Right renal pelvis (tissue), 4 donors: Measurements from ENCODE around the gene MPO. TPM values are rescaled to one million over a fixed set of nuclear protein-coding genes. Genes with fewer than 3 reads are reported as not detected.

Source experiments
- DNase-seq, 4 donors: peaks; one replicate each; pipeline ENCODE4 v3.0.0-alpha.2; 2013; ENCODE audit warnings: low read depth in 4 of 4, low spot score in 3 of 4, missing footprints in 1 of 4
- polyA plus RNA-seq, 4 donors: library from polyadenylated mRNA; unstranded; fragments of 120-200 nt; gene quantifications; one replicate each; pipeline ENCODE4 v1.2.1, GENCODE V29; 2013; ENCODE audit not compliant: insufficient read length in 4 of 4

MPO gene
- polyA plus RNA-seq, 4 donors = 1.9 to 6.6 (median 4.9) TPM

DNA sequence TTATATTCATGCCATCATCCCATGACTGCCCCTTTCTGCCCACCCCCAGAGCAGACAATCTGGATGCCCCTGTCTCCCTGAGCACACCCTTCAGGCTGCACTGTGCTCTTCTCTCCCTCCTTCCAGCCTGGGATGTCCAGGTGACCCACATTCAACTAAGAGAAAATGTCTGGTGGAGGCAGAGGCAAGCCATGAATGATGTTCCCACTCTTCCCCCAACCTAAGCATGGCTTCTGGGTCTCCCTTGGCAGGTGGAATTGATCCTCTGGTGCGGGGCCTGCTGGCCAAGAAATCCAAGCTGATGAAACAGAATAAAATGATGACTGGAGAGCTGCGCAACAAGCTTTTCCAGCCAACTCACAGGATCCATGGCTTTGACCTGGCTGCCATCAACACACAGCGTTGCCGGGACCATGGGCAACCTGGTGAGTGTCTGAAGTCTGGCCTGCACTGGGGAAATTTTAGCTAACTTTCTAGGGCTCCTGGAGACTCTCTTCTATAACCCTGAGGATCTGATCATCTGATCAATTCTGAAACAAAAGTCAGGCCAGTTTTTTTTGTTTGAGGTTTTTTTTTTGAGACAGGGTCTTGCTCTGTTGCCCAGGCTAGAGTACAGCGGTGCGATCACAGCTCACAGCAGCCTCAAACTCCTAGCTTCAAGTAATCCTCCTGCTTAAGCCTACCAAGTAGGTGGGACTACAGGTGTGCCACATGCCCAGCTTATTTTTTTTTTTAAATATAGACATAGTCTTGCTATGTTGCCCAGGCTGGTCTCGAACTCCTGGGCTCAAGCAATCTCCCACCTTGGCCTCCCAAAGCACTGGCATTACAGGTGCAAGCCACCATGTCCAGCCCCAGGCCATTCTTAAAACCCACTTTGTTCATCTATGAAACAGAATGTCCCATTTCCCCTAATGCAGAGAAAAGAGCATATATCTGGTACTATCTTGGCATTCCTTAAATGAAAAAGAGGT is 14.5 kb downstream of the MPO start:
- DNase-seq = no peak

DNA sequence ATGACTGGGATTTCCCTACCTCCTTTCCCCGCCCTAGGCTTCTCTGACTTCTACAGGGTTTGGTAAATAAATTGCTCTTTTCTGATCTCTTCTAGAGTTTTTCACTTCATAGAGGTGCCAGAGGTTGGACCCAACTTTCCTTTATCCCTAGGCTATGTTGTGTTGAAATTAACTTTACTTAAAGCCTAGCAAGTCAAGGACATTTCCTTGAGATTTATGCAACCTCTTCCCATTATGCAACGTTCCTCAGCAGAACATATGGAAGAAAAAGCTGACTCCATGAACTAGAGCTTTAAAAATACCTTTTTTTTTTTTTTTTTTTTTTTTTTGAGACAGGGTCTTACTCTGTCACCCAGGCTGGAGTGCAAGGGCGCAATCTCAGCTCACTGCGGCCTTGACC is 15.5 kb downstream of the MPO start:
- DNase-seq = no peak

DNA sequence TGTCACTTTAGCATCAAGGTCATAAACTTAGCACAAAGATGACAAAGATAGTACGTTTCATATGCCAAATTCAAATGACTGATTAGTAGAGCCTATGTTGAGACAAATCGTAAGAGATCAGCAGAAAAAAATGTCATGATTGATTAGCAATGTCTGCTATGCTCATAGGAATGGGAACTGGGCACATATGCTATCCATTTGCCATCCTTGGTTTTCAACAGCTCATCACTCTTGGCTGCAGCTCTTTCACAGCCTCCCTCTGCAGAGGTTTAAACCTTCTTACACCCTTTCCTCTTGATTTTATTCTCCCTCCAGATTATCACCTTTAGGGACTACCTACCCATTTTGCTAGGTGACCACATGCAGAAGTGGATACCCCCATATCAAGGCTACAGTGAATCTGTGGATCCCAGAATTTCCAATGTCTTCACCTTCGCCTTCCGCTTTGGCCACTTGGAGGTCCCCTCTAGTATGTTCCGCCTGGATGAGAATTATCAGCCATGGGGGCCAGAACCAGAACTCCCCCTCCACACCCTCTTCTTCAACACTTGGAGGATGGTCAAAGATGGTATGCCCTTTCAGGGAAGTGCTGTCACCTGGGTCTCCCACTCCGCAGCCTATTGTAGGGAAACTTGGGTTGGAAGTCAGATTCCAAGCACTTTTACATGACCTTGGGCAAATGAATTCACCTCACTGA is 16.2 kb downstream of the MPO start:
- no peak for DNase-seq

DNA sequence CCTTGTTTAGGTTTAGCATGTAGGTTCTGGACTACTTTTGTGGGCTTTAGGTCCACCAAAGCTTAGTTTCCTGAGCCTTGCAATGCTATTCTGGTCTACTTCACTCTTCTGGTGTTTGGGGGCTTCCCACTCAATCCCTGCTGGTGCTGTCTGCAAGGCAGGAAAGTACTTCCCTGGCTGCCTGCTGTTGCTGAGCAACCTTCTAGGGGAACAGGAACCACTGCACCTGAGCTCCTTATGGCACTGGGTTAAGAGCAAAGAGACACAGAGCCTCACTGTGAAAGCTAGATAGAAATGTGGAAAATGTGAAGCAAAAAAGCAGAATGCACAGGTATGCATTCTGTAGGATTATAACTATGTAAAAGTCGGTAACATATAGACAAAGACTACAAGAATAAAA is 17.0 kb downstream of the MPO start:
- DNase-seq = no peak

DNA sequence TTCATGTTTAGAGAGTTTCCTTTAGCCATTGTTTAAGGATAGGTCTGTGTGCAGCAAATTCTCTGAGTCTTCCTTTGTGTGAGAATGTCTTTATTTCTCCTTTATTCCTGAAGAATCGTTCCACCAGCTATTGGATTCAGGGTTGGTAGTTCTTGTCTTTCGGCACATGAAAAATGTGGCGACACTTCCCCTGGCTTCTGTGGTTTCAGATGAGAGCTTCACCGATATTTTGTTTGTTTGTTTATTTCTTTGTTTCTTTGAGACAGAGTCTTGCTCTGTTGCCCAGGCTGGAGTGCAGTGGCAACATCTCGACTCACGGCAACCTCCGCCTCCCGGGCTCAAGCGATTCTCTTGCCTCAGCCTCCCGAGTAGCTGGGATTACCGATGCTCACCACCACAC is 18.6 kb downstream of the MPO start:
- DNase-seq = no peak

DNA sequence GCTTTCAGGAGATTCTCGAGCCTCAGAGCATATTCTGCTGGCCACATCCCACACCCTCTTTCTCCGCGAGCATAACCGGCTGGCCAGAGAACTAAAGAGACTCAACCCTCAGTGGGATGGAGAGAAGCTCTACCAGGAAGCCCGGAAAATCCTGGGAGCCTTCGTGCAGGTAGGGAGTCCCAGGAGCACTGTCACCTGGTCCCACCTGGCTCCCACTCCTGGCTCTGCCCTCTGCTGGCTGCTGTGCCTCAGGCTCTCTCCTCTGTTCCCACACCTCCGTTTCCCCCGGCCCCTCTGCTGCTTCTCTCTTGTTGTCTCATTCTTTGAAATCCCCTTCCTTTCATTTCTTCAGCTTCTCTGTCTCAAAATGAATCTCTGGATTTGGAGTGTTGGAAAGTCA is 25.9 kb downstream of the MPO start:
- DNase-seq = no peak

DNA sequence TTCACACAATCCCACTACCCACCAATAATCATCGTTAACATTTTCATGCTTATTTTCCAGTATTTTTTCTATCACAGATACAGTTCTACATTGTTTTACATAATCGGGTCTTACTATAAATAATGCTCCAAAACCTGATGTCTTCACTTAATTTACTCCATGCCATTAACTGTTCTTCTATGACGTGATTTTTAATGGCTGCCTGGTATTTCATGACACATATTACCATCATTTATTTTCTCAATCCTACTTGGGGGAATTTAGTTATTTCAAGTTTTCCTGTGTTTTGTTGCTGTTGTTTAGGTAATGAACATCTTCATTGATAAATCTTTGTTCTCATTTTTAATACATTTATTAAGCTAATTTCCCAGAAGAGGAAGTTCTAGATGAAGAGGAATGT is 27.7 kb downstream of the MPO start:
- DNase-seq = no peak

DNA sequence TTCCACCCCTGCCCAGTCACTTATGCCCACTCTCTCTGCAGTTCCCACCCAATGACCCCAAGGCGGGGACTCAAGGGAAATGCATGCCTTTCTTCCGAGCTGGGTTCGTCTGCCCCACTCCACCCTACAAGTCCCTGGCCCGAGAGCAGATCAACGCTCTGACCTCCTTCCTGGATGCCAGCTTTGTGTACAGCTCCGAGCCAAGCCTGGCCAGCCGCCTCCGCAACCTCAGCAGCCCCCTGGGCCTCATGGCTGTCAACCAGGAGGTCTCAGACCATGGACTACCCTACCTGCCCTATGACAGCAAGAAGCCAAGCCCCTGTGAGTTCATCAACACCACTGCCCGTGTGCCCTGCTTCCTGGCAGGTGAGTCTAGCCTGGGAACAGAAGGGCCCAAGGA is 28.6 kb downstream of the MPO start:
- no peak for DNase-seq

DNA sequence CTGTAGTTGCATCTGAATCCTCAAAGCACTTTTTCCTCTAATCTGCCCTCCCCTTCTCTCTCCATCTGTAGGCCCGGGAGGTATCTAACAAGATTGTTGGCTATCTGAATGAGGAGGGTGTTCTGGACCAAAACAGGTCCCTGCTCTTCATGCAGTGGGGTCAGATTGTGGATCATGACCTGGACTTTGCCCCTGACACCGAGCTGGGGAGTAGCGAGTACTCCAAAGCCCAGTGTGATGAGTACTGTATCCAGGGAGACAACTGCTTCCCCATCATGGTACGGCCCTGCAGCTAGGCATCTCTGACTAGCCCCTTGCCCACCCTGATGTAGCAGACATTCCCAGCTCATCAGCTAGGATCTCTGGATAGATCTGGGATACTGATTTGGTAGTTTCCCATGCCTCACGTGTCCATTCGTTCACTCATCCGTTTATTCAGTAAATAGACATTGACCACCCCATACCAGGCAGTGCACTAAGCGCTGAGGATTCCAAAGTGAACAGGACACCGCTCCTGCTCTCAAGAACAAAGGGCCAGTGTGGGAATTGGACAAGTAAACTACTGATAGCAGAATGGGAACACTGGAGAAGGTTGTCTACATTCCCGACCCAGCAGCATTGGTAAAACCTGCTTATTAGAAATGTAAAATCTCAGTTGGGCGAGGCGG is 30.3 kb downstream of the MPO start:
- no peak for DNase-seq

DNA sequence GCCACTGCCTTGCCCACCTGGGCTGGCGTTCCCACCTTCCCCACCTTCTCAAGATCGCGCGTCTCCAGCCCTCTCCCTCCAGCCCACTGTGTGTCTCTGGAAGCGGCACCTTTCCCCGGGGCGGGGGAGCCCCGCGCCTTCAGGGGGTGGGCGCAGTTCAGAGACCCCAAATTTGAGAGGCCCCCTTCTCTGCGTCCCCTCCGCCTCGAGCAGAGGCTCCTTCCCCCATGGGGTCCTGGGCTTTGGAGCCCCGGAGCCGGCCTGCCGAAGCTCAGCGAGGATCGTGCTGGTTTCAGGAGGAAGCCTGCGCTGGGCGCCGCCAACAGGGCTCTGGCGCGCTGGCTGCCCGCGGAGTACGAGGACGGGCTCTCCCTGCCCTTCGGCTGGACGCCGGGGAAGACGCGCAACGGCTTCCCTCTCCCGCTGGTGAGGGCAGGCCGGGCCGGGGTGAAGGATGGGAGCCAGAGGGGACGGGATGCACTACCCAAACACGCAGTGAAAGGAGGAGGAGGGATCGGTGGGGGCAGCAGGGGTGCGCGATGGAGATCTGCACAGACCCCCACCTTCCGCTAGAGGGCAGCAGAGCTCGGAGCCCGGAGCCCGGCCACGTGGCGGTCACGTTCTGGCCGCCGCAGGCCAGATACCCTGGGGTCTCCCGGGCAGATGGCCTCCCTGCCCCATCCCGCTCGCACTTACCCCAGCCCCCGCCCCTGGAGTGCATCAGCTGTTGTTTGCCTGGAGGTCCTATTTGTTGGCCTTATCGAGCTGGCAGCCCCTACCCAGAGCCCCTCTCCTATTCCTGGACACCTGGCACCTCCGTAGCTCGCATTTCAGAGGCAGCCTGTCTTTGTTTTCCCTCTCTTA is 31.2 kb downstream of the MPO start:
- DNase-seq = peak; percentile 47 to 71 (median 54)

DNA sequence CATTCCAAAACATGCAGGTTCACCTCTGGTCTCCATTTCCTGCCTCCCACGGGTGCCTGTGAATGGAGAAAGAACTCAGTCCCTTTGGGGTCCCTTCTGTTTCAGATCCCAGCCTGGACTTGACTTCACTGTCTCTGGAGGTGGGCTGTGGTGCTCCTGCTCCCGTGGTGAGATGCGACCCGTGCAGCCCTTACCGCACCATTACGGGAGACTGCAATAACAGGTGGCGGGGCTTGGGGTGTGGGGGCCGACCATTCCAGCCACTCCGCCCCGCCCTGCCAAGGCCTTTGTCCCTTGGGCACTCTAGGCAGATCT is 31.8 kb downstream of the MPO start:
- DNase-seq = no peak

DNA sequence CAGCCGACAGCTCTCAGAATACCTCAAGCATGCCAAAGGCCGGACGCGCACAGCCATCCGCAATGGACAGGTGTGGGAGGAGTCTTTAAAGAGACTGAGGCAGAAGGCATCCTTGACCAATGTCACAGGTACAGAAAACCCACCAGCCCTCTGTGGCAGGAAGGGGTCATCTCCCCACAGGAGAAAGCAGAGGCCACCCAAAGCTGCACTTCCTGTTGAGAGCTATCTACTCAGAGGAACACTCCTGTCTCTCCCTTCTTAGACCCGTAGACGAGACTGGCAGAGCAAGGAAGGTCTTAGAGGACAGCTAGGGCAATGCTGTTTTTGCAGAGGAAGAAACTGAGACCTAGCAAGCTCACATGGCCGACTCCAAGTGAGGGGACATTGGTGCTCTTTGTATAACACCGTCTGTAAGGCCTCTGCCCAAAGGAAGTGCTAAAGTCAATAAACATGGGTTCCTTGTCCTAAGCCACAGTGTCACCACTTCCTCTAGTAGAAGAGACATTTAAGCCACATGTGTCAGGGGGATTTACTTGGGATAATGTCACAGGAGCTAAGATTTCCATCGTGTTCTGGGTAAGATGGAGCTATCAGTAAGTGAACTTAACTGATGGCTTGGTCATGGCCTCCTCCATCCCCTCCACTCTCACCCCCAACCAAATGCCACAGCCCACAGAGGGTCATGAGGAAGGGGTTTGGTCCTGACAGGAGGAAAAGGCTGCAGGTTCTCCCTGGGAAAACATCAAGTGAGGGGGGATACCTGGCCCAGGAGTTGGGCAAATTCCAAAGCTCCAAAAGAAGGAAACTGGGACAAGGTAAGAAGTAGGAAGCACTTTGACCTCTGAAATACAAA is 33.0 kb downstream of the MPO start:
- no peak for DNase-seq

DNA sequence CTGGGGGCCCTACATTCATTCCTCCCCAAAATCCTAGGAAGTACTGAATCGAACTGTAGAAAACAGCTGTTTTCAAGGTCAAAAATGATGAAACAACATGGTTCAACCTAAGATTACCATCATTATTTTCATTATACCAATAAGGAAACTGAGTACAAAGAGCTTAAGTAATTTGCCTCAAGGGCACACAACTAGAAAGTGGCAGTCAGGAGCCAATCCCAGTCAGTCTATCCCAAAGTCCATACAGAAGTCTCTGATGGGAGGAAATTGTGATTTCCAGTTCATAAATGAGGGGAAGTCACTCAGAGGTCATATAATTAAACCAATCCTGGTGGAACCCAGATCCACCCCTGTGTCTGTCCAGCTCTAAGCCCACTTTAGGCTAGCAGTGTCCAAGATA is 34.0 kb downstream of the MPO start:
- DNase-seq = no peak

DNA sequence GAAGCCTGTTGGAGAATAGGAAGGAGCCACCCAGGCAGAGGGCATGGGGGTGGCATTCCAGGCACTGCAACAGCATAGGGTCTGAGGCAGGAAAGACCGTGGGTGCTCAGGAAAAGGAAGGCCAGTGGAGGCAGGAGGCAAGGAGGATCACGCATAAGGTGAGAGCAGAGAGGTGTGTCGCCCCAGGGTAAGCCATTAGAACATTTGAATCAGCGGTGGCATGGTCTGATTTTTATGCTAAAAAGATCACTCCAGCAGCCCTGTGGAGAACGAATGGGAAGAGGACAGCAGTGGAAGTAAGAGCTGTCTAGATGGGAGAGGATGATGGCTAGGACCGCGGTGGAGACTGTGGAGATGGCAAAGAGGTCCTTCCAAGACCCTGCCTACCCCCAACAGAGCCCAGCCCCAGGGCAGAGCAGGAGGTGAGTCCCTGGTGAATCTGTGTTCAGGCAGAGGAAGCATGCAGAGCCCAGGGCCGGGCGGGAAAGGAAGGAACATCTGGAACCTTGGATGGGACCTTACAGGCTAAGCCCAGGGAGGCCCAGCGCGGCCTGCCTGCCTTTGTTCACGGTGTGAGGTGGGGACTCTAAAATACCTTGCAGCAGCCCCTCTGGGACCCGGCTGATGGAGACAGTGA is 34.5 kb downstream of the MPO start:
- DNase-seq = no peak

DNA sequence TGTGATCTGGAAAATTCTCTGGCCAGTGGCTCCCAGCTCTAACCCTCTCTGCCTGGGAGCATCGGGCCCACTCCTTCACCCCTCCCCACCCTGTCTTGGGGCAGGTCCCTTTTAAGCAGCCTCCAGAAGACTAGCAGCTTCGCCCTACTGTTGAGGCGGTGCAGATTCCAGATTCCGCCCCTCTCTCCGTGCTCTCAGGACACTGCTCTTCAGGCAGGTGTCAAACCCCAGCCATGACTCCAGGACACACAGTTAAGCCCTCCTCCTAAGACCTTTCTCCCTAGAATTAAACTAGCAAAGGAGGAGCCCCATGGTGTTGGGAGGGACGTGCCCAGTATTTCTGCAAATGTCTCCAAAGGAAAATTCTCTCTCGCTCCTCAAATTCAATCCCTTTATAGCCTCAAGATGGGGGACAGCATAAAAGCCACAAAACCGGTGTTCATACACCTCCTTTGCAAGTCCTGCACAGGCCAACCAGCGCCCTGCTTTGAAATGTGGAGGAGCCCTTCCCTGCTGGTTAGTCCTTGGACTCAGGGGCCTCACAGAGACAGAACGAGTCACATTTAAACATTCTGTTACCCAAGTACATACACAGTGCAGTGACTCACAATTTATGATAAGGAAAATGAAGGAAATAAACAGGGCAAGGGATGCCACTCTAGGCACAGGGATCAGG is 35.2 kb downstream of the MPO start:
- no peak for DNase-seq

DNA sequence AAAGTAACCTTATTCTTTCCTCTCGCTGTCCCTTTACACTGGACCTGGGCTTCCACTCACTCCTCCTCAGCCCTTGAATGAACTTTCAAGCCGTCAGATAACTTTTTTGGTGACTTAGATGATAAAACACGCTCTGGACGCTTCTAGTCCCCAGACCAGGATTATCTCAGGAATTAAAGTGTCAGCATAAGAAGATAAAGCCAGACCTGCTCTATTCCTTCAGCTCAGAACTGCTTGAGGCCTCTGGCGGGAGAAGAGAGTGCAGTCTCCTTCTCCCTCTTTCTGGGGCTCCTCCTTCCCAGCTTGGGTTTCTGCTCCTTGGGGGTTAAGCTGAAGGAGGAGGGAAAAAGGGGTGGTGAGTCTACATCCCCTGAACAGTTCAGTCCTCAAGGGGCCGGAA is 35.8 kb downstream of the MPO start:
- no peak for DNase-seq

DNA sequence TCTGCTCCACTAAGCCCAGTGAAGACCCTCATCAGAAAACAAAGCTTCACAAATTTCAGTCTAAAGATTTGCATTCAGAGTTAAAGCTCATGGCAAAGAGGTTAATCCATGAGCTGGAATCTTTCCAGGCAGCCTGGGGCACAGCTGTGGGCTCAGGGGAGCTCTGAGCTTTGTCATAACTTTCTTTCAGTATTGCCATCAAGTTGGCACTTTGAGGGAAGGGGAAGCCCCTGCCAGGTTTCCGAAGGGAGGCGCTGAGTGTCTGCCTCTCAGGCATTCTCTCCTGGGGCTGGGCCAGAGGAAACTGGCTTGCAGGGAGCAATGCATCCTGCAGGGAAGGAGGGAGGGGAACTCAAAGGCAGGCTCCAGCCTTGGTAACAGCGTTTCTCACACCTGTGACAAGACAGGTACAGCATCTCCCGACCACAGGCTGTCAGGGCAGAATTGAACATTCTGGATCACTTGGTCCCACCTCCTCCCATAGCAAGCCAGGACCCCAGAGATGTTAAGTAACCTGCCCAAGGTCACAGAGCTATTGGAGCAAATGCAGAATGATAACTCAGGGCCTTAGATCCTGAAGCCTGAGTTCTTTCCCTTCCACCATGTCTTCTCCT is 38.5 kb downstream of the MPO start:
- DNase-seq = no peak

DNA sequence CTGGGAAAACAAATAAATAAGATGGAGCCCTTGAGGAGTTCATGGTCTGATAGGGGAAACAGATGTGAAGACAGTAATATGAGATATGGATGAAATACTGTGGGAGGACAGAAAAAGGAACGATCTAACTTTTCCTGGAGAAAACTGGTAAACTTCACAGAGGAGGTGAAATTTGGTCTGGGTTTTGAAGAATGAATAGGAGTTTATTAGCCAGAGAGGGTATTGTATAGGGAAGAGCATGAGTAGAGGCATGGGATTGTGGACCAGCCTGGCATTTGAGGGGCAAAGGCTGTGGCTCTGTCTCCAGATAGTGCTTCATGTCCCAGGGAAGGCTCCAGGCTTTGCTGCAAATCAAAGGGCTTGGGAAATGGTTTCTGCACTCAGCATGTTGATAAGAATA is 40.7 kb downstream of the MPO start:
- no peak for DNase-seq
